A549 (cell line): ENCODE results near the gene SLPI.

Source experiments
- CBX8 ChIP-seq: fragments of 200-600 bp; sonication (generic); IDR thresholded peaks from 2 replicates; pipeline ENCODE4 v1.6.1; 2016
- CEBPB ChIP-seq, 2 experiments: fragments of >200 bp in 1 of 2; sonication (Bioruptor Twin) in 1 of 2; formaldehyde crosslinking in 1 of 2; IDR thresholded peaks; 2 replicates each; pipeline ENCODE4 v1.6.1; 2012 to 2016
- CHD2 ChIP-seq: fragments of 150-350 bp; IDR thresholded peaks from 2 replicates; pipeline ENCODE4 v1.6.1; 2014; ENCODE audit warnings: low read length; ENCODE audit not compliant: partially characterized antibody
- EP300 ChIP-seq, 2 experiments: fragments of >200 bp; sonication (Bioruptor Twin); formaldehyde crosslinking; IDR thresholded peaks; 2 replicates in 1 of 2; 3 replicates in 1 of 2; pipeline ENCODE4 v1.6.1; 2016 to 2017
- JUNB ChIP-seq: fragments of >200 bp; sonication (Bioruptor Twin); formaldehyde crosslinking; IDR thresholded peaks from 2 replicates; pipeline ENCODE4 v1.6.1; 2016
- KDM1A ChIP-seq: fragments of 200-600 bp; sonication (generic); IDR thresholded peaks from 2 replicates; pipeline ENCODE4 v1.6.1; 2016; ENCODE audit warnings: low read depth, mild to moderate bottlenecking
- POLR2A ChIP-seq: IDR thresholded peaks from 2 replicates; pipeline ENCODE4 v1.6.1; 2012; ENCODE audit warnings: mild to moderate bottlenecking, low read length
- RCOR1 ChIP-seq: fragments of 150-350 bp; IDR thresholded peaks from 2 replicates; pipeline ENCODE4 v1.6.1; 2014; ENCODE audit warnings: antibody characterized with exemption, low read length, low read depth
- REST ChIP-seq: fragments of 200-600 bp; sonication (generic); IDR thresholded peaks from 2 replicates; pipeline ENCODE4 v1.6.1; 2016; ENCODE audit warnings: antibody characterized with exemption, mild to moderate bottlenecking, moderate library complexity
- SMC3 ChIP-seq: fragments of >200 bp; sonication (Bioruptor Twin); formaldehyde crosslinking; IDR thresholded peaks from 3 replicates; pipeline ENCODE4 v1.6.1; 2018; ENCODE audit warnings: inconsistent platforms
- ZSCAN20 ChIP-seq: fragments of 250-450 bp; sonication (Bioruptor Pico); IDR thresholded peaks from 2 replicates; pipeline ENCODE4 v1.8.0; 2022; ENCODE audit warnings: mild to moderate bottlenecking, moderate library complexity
- TF ChIP-seq, protein P1 (sequence below): fragments of >200 bp; sonication (Bioruptor Twin); formaldehyde crosslinking; IDR thresholded peaks from 3 replicates; pipeline ENCODE4 v1.5.1; 2016

GRCh38 chr20:45288376-45288775 is 34.0 kb upstream of the SLPI start:
- TF ChIP-seq, protein P1, sequence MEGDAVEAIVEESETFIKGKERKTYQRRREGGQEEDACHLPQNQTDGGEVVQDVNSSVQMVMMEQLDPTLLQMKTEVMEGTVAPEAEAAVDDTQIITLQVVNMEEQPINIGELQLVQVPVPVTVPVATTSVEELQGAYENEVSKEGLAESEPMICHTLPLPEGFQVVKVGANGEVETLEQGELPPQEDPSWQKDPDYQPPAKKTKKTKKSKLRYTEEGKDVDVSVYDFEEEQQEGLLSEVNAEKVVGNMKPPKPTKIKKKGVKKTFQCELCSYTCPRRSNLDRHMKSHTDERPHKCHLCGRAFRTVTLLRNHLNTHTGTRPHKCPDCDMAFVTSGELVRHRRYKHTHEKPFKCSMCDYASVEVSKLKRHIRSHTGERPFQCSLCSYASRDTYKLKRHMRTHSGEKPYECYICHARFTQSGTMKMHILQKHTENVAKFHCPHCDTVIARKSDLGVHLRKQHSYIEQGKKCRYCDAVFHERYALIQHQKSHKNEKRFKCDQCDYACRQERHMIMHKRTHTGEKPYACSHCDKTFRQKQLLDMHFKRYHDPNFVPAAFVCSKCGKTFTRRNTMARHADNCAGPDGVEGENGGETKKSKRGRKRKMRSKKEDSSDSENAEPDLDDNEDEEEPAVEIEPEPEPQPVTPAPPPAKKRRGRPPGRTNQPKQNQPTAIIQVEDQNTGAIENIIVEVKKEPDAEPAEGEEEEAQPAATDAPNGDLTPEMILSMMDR = no peak
- TF ChIP-seq REST (no peak), CHD2 (no peak), RCOR1 (no peak), SMC3 (no peak), JUNB (no peak), KDM1A (no peak), POLR2A (no peak), ZSCAN20 (CRISPR knock-in tag) (no peak), CBX8 (no peak), CEBPB (IDR thresholded peaks at IDR 0.05) (no peak), EP300 (IDR thresholded peaks at IDR 0.05) (no peak)
